D721Med (cell line): ENCODE results near the gene ACRV1.

ENCODE experiments used
- DNase-seq: peaks from one replicate; pipeline ENCODE4 v3.0.0; 2011; ENCODE audit warnings: low spot score; ENCODE audit not compliant: insufficient read length
- FAIRE-seq: peaks from 2 replicates; lab custom pipeline; 2011; peaks lifted over from hg19 to GRCh38; lab: Jason Lieb, UNC
- CTCF ChIP-seq: IDR thresholded peaks from 2 replicates; pipeline ENCODE4 v1.5.1; 2012; ENCODE audit warnings: mild to moderate bottlenecking, control low read depth; ENCODE audit not compliant: insufficient read depth; ENCODE audit errors: missing control alignments

Gene ACRV1

GRCh38 chr11:125627236-125627910, 53.3 kb downstream of the ACRV1 start:
- DNase-seq (no peak), FAIRE-seq (no peak)
- no peak for TF ChIP-seq CTCF

- peak; percentile 41 for TF ChIP-seq CTCF
- FAIRE-seq, result no peak
- no peak for DNase-seq
Measured at GRCh38 chr11:125626288-125626950, 54.2 kb downstream of the ACRV1 start.

- TF ChIP-seq CTCF, result no peak
- no peak for FAIRE-seq
- peak; percentile 54 for DNase-seq
Measured at GRCh38 chr11:125625630-125626287, 54.9 kb downstream of the ACRV1 start.

GRCh38 chr11:125625225-125625629, 55.4 kb downstream of the ACRV1 start:
- no peak for TF ChIP-seq CTCF
- FAIRE-seq, result no peak
- no peak for DNase-seq

- FAIRE-seq (no peak), DNase-seq (no peak)
- TF ChIP-seq CTCF, result no peak
Measured at GRCh38 chr11:125624756-125625213, 55.9 kb downstream of the ACRV1 start, which contains the start of gene CHEK1. TSS of gene CHEK1 (plus strand) at chr11:125625163. CDS start at chr11:125626769, 1,606 bp downstream.

- FAIRE-seq, result no peak
- no peak for DNase-seq
- TF ChIP-seq CTCF, result no peak
Measured at GRCh38 chr11:125623064-125623463, 57.6 kb downstream of the ACRV1 start.
